Measurements from ENCODE around the gene PTPRG. TPM values are rescaled to one million over a fixed set of nuclear protein-coding genes. Genes with fewer than 3 reads are reported as not detected.

PTPRG gene
- polyA plus RNA-seq, 5 donors, result 28.0 to 55.8 (median 48.4) TPM

DNA sequence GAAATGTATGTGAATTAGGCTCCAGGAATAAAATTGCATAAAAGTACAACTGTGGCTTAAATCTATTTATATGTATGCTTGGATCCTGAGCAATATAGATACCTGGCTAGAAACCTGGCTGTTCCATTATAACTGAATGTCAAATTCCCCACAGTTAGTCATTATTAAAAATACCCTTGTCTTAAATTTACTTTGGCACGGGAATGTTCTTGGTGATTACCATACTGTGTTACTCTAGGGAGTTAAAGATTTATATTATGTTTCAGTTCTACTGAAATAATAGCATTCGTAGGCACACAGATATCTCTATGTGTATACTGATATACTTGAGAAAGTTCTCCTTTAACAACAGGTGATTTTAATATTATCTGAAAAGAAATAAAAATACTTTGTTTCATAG lies 394.1 kb downstream of the PTPRG start:
- DNase-seq, result no peak

DNA sequence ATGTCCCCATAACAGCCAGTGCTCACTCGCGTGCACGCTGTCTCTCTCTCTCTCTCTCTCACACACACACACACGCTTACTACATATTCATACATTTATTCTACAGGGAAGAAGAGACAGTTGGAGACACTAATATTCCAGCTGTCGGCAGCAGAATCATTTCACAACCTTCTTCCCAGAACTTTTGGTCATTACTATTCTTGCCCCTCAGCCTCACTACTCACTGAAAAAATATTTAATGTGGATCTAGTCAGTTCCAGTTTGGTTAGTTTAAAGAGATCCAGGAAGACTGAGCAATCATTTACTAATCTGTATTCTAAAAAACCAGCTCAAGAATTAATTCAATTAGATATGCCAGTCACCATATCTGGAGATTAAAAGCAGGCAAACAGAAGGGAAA lies 394.9 kb downstream of the PTPRG start:
- DNase-seq, result peak in 1 of 2 donors; percentile 43

DNA sequence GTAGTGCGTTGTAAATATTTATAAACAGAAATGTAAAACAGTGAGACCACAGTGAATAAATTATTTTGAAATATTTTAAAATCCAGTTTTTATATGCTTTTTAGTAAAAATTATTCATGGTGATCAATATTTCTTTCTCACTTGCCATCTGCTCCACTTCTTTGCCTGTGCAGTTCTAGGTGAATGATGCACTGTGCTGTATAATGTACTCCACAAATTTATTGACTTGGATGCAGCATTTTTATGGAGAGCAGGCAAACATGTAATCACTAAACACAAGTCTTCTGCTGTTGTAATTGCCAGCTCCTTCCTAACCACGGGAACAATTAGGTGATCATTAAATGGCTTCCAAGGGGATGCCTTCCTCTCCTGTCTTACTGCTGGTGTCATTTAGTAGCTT lies 395.9 kb downstream of the PTPRG start:
- no peak for DNase-seq

DNA sequence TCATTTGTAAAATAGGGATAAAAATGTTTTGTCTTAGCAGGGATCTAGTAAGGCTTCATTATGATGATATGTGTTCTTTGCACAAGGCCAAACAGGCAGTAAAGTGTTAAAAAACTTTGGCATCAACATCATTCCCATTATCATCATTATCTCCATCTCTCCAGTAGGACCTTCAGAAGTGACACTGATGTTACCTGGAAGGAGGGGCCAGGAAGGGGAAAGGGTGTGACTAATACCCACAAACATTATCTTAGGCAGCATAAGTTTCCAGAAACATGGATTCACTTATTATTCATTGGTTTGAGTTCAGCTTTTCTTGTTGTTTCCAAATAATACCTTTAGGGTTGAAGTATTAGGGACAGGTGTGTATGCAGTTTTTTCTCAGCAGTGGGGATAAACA lies 399.6 kb downstream of the PTPRG start:
- no peak for DNase-seq

DNA sequence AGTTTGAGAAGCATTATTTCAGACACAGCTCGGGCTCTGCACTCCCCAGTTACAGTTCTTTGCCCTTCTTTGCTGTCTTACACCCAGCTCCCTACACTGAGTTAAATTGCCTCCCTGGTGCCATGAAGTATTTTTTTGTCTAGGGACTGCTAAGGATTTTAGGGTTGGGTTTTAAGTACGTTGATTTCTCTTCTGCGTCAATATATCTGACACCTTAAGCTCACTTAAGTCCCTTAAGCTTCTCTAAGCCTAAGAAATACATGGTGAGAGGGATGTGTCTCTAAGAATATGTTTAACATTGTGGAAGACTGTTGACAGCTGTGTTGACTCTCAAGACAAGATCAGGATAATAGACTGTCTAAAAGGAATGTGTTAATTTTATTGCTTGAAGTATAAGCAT lies 400.5 kb downstream of the PTPRG start:
- no peak for DNase-seq

DNA sequence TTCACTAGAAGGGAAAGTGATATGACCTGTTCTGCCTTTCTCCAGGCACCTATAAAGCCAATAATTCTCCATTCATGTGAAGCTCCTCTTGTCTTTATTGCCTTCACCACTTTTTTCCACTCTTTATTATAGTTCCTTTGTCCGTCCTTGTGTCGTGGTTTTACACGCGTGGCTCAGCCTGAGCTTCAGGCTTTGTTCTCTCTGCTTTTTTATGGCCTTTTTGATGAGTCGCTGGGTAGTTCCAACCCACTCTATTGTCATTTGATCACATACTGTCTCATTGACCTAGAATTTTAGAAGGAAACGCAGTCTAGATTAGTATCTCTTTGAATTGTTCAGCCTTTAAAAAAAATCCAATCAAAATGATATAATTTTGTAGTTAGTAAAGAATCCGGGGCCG lies 403.2 kb downstream of the PTPRG start:
- DNase-seq, result no peak

DNA sequence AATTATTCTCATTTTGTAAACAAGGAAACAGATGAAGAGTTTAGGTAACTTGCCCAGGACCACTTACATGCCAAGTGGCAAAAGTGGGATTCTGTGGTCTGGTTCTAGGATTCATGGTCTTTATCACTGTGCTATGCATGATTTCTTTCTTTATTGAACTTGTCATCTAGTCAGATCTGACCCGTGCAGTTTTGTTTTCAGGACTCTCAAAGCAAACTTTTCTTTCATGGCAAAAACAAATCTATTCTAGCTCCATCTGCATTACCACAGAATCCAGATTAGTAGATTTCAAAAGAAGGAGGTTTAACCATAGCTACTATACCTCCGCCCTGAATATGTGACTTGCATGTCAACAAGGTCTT lies 404.4 kb downstream of the PTPRG start:
- DNase-seq, result no peak

DNA sequence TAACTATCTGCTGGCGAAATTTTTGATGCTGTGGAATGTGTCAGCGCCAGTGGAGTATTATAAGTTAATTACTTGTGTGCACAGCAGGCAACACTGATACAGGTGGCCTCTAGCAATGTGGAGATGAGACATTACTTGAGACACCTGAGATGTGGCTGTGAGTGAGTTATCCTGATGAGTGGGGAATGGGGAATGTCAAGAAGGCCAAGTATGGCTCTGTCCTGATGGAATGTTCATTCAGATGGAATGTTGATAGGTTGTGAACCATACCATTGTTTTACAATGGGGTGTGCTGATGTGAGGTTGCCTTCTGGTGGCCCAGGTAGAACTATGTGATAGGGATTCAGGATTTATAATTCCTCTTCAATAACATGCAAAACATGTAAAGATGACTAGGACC lies 404.8 kb downstream of the PTPRG start:
- DNase-seq, result no peak

DNA sequence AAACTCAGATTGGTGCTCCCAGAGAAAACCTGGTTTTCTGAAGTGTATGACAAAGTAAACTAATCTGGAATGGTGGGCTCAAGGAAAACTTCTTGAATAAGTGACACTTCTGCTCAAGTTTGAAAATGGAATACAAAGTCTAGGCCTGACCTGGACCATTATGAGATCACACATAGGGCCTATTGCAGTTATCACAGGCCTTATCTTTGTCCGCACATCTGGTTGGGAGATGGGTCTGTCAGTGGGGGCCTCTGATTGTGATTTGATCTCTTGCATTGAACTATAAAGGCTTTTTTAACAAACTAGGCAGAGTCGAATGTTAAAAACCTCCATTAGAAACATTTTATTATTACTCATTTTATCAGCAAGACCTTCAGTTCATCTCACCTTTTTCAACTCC lies 405.6 kb downstream of the PTPRG start:
- DNase-seq, result no peak

DNA sequence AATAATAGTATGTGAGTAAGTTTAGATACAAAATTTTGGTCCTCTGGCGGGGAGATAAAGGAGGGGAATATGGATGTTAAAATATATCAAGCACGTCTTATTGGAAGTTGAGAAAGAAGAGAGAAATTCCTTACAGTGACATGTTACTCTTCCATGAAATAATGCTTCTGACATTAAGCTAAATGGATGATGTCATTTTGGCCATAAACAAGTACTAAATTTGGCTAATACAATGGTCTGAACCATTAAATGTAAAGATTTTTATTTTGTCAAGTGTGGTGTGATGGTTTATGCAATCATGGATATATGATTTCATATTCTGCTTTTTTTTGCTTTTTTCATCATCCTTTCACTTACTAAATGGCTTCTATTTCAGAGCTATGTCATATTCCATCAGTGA lies 406.6 kb downstream of the PTPRG start:
- no peak for DNase-seq

DNA sequence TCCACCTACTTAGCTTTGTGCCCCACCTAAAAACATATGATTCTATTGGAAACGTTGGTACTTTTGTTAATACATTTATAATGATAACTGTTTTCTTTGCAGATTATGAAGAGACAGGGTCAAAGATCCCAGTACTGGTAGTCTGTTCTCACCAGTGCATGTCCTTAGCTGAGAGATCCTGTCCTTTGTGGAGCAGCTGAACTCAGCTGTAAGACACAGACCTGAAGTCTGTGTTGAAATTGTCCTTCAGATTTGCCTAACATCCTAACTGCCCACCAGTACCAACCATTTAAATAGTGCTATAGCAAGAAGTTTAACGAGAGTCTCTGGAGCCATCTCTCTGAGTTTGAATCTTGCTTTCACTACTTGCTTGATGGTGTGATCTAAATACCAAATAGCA lies 413.3 kb downstream of the PTPRG start:
- no peak for DNase-seq

DNA sequence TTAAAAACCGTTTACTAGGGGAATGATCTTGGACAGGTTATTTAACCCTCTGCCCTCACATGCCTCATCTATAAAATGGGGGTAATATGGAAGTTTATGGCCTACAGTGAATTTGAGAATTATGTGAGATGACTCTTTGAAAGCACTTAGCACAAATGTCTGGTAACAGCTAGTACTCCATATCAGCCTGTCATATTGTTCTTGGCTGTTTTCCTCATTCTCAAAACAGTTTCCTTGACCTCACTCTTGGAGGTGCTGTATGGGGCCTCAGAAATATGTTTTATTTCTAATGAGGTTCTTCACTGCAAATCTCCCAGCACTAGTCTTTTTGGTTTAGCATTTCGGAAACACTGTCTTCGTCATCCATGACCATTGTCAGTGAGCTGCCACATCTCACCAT lies 413.8 kb downstream of the PTPRG start:
- no peak for DNase-seq

DNA sequence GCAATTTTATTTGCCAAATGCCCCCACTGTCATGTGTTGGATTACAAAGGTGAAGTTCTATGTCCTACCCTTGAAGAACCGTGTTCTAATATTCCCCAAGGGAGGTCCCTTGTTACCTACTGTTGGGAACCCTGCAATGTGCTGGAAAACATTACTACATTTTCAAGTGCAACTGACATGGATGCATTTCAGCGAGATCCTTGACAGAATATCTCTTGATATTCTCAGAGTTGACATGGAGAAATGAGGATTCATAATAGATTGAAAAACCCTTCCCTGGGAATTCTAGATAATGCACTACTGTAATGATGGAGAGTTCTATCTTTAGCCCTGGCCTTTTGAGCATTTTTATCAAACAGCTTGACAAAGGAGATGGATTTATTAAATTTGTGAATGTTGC lies 414.6 kb downstream of the PTPRG start:
- DNase-seq, result no peak

DNA sequence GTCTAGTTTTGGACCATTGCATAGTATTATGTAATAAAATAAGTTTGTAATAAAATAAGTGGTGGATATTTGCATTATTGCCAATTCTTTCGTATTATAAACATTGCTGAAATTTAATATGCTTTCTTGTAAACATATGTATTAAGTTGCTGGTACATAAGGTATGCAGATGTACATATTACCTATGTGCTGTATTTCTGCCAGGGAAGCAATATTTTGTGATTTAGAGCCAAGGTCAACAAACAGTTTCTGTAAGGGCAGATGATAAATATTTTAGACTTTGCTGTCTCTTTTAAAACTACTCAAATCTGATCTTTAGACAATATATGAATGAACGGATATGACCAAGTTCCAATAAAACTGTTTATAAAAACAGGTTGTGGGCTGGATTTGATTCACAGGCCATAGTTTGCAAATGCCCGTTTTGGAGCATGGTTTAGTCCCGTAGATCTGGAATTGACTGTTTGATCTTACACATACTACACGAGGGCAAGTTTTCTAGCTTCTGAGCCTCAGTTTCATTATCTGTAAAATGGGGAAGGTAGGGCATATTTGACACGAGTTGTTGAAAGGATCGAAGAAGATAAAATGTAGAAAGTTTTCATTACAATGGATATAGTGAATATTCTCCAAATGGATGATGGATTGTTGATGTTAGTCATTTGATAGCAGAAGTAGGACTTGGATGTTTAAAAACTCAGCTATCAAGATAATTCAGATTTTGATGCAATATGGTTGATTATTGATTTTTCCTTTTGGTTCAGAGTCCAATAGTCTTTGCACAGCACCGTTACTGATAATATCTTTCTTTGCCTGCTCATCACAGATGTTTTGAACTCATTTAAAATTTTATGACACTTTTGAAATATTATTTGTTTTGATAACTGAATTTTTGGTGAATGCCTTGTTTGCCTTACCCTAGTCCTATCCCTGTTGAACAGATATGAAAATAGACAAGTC lies 417.4 kb downstream of the PTPRG start:
- DNase-seq, result no peak

DNA sequence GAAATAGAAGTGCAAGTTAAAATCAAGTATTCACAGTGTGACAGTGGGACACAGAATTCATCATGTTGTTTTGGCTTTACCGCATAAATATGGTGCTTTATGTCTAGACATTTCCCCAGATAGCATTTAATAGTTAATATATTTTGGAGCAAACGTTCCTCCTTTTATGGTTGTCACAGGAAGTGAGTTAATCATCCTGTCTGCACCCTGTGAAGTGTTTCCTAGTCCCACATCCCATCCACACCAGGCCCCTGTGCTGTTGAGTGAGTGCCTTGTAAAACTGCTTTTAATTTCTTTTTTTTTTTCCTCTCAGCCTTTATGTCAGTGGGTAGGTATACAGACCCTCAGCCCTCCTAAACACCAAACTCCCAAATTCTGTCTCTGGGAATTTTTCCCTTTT lies 418.3 kb downstream of the PTPRG start:
- DNase-seq, result no peak

DNA sequence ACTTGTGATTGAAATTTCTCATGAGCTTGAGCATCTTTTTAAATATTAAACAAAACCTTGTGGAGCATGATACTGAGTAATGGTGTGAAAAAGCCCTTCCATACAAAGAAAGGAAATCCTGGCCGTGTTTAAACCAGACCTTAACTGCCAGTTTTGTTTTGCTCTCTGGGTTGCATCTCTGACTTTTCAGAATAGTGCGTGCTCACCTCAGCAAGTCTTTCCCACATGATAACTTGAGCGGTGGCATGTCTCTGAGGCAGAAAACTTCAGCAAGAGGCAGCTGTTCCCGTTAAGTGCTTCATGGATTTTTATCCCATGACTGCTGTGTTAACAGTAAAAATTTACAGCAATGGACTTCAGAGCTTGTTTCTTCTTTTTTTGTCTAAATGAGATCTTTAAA lies 418.7 kb downstream of the PTPRG start:
- no peak for DNase-seq

DNA sequence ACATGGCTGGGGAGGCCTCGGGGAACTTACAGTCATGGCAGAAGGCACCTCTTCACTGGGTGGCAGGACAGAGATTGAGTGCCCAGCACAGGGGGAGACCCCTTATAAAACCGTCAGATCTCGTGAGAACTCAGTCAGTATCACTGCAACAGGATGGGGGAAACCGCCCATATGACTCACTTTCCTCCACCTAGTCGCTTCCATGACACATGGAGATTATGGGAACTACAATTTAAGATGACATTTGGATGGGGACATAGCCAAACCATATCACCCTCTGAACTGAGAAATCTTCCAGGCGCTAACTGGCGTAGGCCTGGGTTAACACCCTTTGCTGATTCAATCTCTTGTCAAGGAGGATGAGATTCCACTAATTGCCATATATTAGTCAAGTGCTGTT lies 419.7 kb downstream of the PTPRG start:
- no peak for DNase-seq

DNA sequence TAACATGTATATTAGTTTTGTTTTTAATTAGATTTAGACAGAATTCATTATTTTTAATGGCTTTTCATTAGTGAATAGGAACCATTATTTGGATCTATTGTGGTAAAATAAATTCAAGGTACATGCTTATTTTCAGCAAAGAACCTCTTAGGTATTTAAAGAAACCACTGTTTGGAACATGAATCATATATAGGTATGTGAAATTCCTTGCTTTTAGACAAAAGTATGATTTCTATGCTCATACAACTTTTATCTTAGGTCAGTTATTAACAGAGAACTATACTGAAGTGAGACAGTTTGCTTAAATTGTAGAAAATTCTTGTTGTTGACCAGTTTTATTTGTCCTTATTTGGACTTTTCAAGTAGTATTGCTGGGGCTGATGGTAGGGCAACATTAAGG lies 422.1 kb downstream of the PTPRG start:
- no peak for DNase-seq

DNA sequence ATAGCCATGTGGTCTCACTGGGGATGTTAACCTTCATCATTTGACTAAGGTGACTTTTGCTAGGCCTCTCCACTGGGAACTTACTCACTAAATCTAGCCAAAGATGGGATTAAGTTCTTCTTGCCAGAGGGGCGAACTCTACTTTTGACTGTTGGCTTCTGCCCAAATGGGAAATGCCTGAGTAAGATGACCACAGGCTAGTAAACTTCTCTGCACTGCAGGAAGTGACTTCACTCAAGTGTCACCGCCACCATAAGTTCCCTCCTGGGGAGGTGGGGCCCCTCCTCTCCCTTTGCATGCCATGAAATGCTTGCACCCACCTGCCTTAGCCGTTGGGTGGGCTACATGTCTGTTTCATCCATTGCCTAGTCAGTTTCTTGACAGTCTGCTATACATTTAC lies 423.6 kb downstream of the PTPRG start:
- DNase-seq, result no peak

DNA sequence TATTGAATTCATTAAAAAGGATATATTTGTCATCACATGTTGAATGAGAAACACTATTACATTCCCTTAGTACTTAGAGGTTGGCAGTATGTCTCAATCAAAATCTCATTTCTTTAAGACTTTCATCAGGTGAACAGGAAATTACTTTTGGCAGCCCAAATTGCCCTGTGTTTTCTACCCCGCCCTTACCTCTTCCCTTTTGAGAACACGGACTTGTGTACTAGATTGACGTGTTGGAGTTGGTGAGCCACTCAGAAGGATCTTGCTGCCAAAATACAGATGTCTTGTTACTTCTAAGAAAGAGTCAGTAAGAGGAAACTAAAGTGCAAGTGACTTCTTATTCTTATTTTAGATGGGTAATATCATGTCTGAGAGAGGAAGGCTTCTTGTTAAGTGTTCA lies 425.1 kb downstream of the PTPRG start:
- no peak for DNase-seq

DNA sequence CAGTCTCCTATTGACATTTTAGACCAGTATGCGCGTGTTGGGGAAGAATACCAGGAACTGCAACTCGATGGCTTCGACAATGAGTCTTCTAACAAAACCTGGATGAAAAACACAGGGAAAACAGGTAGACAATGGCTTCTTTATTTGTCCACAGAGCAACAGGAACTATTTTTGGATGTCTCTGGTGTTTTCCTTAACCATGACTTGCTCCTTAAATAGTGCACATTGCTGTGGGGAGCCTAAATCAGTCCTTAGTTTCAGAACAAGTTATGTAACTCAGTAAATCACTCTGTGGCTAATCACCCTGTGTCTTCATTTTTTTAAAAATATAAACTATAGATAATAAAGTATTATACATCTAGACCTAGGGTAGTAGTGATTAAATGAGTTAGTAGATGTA lies 428.3 kb downstream of the PTPRG start:
- DNase-seq, result no peak

DNA sequence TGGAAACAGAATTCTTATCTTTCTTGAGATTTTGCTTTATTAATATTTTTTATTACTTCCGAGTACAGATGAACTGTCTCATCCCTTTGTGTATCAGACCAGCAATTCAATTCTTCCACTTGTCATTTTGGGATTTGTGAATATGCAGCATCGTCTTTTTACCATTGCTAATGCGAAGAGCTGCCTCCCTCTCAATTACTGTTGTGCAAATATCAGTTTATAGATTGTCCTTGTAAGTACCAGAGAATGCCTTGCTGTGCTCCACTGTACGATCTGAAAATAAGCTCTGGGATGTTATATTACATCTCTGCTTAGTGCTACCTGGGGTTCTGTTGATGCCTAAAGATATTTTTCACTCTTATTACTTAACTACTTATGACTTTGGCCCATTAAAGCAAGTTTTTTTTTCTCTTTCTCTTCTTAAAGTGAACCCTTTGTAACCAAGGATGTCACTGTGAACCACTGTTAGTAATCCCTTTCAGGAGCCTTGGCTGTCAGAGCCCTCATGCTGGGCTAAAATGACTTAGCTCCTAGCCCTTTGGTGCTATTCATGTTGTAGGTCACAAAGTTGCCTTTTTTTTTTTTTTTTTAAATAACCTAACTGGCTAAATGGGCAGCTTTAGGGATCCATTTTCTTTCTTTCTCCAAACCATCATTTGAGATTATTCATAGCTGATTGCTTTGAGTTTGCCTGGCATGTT lies 429.1 kb downstream of the PTPRG start:
- DNase-seq, result no peak

DNA sequence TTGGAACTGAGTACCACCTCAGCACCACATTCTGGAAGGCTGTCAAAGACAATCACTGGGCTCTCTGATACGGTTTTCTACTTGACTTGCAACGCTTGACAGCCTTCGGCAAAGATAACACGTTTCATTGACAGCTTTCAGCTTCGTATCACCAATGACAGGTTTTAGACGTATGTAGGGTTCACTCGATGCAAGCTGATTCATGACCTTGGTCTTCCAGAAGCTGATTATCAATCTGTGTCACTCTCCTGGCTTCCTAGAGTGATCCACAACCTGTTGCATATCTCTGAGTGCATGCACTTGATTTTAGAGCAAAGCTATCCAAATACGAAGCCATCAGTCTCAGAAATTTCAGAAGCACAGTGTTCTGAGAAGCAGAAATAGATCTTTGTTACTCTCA lies 430.3 kb downstream of the PTPRG start:
- DNase-seq, result no peak

DNA sequence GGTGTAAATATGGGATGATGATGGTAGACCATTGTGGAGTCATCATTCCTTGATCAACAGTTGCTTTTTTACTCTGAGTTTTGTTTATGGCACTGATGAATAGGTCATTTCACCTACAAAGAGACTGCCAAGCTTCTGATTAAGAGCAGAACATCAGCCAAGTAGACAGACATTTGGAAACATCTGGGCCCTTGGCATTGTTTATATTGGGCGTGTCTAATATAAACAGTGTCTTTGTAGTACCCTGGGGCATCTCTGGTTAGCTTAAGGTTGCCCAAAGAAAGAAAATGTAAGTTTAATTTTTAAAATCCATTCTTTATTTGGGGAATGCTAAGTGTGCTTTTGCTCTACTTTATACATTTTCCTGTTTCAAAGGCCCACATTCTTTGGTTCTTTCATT lies 435.0 kb downstream of the PTPRG start:
- no peak for DNase-seq

All from right lung (tissue), 5 donors.